22Rv1 (cell line): Measurements from ENCODE around the gene HPS6.

Source experiments
- CTCF ChIP-seq: fragments of 450-650 bp; IDR thresholded peaks from 2 replicates; pipeline ENCODE4 v1.5.1; 2017; ENCODE audit warnings: mild to moderate bottlenecking
- ZFX ChIP-seq: fragments of 450-650 bp; IDR thresholded peaks from 2 replicates; pipeline ENCODE4 v1.6.1; 2017; ENCODE audit warnings: antibody characterized with exemption, borderline replicate concordance

GRCh38 chr10:102064868-102065560 lies at the start of gene HPS6:
- TF ChIP-seq CTCF (peak; percentile 22; the same call in 1 of the 2 replicates), ZFX (no peak)
